ENCODE data around the gene CHD9. TPM values are rescaled to one million over a fixed set of nuclear protein-coding genes. Genes with fewer than 3 reads are reported as not detected.

Gene CHD9
- total RNA-seq, 4 donors from 2014 or later, result 59.0 to 210 (median 80.4) TPM

DNA sequence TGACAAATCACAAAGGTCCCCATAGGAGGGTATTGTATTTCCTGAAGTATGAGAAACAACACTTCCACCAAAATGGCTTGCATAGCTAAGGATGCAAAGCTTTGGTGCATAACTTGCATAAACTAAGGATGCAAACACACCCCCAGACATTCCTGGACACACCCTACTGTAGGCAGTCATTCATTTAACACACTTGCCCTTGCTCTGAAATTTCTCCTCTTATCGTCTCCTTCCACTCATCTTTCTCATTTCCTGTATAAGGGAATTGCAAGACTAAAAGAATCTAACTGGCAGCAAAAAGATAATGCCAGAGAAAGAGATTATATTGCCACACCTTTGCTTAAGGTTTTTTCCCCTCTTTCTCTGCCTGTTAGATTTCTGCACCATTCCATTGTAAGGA lies 28.3 kb downstream of the CHD9 start:
- ATAC-seq (ENCODE audit: low FRiP score) (peak; percentile 39), DNase-seq (ENCODE audit: low spot score) (no peak)
- TF ChIP-seq, protein P1, sequence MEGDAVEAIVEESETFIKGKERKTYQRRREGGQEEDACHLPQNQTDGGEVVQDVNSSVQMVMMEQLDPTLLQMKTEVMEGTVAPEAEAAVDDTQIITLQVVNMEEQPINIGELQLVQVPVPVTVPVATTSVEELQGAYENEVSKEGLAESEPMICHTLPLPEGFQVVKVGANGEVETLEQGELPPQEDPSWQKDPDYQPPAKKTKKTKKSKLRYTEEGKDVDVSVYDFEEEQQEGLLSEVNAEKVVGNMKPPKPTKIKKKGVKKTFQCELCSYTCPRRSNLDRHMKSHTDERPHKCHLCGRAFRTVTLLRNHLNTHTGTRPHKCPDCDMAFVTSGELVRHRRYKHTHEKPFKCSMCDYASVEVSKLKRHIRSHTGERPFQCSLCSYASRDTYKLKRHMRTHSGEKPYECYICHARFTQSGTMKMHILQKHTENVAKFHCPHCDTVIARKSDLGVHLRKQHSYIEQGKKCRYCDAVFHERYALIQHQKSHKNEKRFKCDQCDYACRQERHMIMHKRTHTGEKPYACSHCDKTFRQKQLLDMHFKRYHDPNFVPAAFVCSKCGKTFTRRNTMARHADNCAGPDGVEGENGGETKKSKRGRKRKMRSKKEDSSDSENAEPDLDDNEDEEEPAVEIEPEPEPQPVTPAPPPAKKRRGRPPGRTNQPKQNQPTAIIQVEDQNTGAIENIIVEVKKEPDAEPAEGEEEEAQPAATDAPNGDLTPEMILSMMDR (IDR thresholded peaks at IDR 0.05), result no peak

DNA sequence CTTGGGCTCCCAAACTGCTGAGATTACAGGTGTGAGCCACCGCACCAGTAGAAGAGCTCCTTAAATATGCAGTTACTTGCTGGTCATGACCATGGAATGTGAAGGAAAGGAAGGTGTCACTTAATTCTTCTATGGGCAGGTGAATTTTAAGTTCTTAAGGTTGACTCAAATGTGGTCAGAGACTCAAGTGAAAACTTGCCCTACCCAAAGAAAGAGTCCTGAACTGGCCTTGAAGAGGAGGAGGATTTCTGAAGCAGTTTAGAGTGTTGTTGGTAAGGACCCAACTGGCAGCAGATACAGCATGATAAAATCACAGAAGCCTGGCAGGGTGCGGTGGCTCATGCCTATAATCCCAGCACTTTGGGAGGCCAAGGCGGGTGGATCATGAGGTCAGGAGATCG lies 29.4 kb downstream of the CHD9 start:
- DNase-seq (ENCODE audit: low spot score) (no peak), ATAC-seq (ENCODE audit: low FRiP score) (no peak)
- TF ChIP-seq, protein P1 (IDR thresholded peaks at IDR 0.05), result no peak

DNA sequence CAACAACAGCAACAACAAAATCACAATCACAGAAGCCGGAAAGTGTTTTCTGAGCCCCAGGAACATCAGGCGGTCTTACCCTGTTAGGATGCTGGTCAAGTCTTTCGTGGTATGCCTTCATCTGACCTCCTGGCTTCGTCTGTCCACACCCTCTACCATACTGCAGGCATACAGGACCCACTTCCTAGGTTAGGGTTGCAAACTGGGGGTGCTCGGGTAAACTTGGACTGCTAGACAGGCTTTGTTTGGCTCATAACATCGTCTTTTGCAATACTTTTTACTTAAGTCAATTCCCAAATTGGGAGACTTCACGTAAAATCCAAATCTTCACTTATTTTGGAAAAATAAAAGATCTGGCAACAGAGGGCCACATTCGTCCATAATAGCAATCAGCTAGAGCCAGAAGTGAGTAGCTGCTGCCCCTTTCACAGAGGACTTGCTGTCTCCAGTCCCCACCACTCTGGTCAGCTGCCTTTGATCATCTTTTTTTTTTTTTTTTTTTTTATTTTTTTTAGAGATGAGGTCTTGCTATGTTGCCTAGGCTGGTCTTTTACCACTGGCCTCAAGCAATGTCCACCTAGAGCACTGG lies 30.0 kb downstream of the CHD9 start:
- DNase-seq (ENCODE audit: low spot score), result no peak

DNA sequence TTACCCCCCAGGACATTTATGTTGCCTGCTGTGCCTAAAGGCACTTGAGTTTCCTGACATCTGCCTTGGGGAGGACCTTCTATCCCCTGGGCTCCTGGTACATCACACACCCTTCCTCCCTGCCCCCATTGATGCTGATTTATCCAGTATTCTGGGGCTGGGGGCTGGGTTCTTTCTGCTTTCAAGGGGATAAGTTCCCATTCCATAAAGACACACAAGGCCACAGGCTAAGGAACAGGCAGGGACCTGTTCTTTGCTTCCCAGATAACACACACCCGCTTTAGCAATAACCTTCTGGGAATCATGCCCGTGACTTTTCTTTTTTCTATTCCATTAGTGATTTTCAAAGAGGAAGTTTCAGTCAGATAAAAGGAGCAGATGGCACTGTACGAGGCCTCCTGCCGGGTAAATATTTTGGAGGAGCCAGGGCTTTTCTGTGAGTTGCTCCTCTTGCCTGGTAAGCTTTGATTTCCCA lies 30.6 kb downstream of the CHD9 start:
- DNase-seq (ENCODE audit: low spot score) (no peak), ATAC-seq (ENCODE audit: low FRiP score) (peak; percentile 27)

More for the DNA sequence above, 30.0 kb downstream of the CHD9 start:
- no peak for ATAC-seq (ENCODE audit: low FRiP score)
- TF ChIP-seq, protein P1 (IDR thresholded peaks at IDR 0.05), result no peak

DNA sequence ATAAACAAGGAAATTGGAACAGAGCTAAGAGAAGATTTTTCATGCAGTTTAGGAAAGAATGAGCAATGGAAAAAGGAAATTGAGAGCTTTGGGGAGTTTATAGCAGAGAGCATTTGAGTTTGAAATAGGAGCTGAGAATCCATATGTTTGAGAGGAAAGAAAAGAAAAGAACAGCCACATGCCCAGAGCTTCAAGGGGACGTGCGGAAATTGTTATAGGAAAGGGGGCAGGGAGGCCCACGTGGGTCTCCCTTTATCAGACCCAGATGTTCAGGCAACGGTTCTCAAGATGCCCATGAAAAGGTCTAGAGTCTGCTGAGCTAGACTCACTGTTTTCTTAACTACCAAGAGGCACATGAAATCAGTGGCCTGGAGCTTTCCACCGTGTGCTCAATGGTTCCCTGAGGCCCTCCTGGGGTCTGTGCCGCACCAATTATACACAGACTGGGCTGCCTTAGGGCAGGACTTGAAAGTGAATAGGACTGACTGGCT lies 31.2 kb downstream of the CHD9 start:
- TF ChIP-seq, protein P1 (IDR thresholded peaks at IDR 0.05), result no peak
- no peak for ATAC-seq (ENCODE audit: low FRiP score)

More for the DNA sequence above, 30.6 kb downstream of the CHD9 start:
- TF ChIP-seq, protein P1 (IDR thresholded peaks at IDR 0.05), result no peak

DNA sequence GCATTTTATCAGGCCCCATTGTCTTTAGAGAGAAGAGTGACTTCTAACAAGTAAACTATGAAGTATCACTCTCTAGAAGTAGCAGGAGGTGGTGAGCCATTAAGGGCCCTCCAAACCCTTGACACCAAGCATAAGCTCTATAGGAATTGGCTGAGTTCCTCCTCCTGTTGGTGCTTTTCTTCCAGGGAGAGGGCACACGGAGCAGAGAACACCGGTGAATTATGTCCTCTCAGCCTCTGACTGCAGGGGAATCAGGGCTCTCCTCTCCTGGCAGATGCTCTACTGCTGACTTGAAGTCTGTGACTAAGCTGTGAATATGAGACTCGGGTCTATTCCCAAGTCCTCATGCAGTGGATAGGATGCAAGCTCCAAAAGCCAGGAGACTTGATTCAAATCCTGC lies 32.3 kb downstream of the CHD9 start:
- ATAC-seq (ENCODE audit: low FRiP score) (no peak), DNase-seq (ENCODE audit: low spot score) (no peak)
- TF ChIP-seq, protein P1 (IDR thresholded peaks at IDR 0.05), result no peak

More for the DNA sequence above, 31.2 kb downstream of the CHD9 start:
- no peak for DNase-seq (ENCODE audit: low spot score)
